NCI-H146 treated with DMSO at 0.1 percent for 48 hours (cell line): Measurements from ENCODE around the gene HMGB3.
"Not testable (repeated sequence)": the region's sequence is repeated elsewhere in the genome, so short reads cannot be mapped to it uniquely, and the experiment has no call there.

Experiments
- DNase-seq: peaks from one replicate; lab custom pipeline; 2025; ENCODE audit not compliant: unreplicated experiment; lab: John Stamatoyannopoulos, UW

HMGB3 gene

DNA sequence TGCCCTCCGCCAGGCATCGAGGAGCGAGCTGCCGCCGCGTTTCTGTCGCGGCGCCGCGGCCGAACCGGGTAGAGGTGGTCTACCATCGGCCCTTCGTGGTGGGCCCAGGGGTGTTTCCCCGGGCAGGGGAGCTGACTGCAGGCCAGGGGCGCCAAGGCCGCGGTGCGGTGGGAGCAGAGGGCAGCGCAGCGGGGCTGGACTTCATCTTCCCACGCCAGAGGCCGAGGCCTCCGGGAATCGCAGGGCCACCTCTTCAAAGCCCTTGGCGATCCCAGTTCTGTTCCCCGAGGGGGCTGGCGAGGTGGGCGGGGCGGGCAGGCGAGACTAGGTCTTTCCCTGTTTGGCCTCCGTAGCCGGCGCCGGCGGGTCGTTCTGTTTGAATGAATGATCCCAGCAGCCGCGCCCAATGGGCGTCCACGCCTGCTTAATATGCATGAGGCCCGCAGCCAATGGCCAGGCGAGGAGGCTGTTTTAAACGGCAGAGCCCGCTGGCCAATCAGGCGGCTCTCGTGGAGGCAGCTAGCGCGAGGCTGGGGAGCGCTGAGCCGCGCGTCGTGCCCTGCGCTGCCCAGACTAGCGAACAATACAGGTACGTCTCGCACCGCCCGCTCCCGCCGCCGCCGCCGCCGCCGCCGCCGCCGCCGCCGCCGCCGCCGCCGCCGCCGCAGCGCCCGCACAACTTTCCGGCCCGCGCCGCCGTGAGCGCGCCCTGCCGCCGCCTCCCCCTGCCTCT, at the start of gene HMGB3:
Gene HMGB3 (plus strand): TSS at position 548 of the 733 bp plus-strand sequence. CDS start 2,265 bp downstream, outside the sequence.
- DNase-seq, result peak; percentile 74

GRCh38 chrX:150933945-150934350, 49.2 kb upstream of the HMGB3 start:
- DNase-seq, result no peak

GRCh38 chrX:150934453-150934852, 48.7 kb upstream of the HMGB3 start:
- DNase-seq, result no peak

DNA sequence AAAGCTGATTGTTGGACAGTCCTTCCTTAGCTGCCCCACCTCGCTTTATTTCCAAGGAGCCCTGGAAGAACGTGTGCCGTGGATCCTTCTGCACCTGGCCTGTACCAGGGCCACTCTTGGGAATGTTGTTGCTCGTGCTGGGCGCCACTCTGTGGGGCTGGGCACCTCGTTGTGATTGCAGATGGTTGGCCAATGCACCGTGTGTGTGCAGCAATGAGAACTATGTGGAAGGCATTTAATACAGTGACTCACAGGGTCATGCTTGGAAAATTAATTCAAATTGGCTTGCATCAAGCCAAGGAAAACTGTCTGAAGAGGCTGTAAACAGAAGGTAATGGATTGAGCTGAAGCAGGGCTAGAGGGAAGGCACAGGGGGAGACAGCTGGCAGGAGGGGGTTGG, 47.7 kb upstream of the HMGB3 start:
- no peak for DNase-seq

- DNase-seq, result no peak
These were observed 46.6 kb upstream of the HMGB3 start for GRCh38 chrX:150936556-150936955.

DNA sequence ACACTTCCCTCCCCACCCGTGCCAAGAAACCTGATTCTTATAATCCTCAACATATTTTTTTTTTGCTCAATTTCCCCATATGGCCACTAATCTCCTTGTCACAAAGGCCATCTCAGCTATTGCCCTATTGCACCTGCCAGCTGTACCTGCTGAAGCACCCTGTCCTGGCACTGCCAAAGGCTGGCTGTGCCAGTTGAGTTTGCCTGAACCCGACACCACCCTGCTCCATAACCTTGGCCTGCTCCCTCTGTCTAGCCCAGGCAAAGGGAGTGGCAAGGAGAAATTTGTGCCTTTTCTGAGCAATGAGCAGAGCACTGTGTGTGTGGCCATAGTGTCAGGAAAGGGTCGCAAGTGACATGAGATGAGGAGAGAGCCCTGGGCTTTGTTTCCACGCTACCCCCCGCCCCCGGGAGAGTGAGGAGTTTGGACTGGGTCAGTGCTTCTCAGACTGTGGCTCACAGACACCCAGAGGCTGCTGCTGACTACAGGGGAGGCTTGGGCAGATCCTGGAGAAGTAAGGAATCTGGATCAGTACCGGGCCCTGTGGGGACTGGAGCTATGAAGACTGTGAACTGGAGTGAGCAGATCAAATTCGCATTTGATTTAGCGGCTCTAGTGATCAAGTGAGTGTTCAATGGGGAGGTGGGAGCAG, 42.2 kb upstream of the HMGB3 start:
- DNase-seq, result no peak

DNA sequence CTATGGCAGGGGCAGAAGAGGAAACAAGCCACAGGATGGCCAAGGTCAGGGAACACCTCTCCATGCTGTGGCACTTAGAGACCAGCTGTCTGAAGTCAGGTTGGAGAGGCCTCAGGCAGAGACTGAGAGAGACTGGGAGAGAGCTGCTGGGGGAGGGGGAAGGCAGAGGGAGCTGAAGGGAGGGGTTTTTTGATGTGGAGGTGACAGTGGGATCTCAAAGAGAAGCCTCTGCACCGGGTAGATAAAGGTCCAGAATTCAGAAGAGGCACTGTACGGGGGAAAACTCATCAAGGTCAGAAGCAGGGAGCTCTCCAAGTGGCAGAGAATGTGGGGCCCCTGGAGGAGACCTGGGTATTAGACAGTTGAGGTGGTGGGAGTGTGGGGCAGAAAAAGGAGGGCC, 41.6 kb upstream of the HMGB3 start:
- DNase-seq, result no peak

- DNase-seq, result no peak
These were observed 40.1 kb upstream of the HMGB3 start for GRCh38 chrX:150942942-150943594.

GRCh38 chrX:150944233-150944632, 38.9 kb upstream of the HMGB3 start:
- no peak for DNase-seq

DNA sequence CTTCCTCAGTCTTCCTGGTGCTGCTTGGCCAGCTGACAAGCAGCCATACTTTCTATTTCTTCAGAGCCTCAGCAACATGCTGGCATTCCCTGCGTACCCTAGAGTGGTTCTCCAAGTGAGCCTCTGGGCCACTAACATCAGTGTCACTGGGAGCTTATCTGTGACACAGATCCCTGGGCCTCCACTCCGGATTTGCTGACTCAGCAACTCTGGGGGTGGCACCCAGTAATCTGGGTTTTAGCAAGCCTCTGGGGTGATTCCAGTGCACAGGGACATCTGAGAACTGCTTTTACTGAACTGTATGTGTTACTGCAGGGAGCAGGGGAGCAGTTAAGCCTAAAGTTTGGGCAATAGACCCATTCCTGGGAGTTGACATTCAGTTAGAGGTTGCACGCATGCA, 28.2 kb upstream of the HMGB3 start:
- DNase-seq, result no peak

GRCh38 chrX:150955590-150955989, 27.5 kb upstream of the HMGB3 start:
- no peak for DNase-seq

- no peak for DNase-seq
These were observed 25.0 kb upstream of the HMGB3 start for GRCh38 chrX:150958177-150958576.

DNA sequence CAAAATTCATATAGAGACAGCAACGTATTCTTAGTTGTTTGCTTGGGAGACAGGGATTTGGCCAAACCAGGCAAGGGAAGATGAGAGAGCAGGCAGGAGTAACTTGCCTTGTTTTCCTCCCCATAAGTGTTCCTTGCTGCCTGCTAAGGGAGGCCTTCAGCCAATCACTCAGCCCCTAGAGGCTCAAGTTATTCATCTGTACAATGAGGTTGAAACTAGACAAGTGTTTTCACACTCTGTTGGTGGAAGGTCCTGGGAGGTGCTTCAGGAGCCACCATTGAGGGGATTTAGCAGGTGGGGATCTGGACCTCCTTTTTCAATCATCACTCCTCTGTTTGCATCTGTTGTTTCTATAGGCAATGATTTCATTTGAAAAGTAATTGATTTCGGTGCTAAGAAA, 23.6 kb upstream of the HMGB3 start:
- no peak for DNase-seq

GRCh38 chrX:150961631-150962030, 21.5 kb upstream of the HMGB3 start:
- no peak for DNase-seq

- not testable (repeated sequence) for DNase-seq
These were observed 18.7 kb upstream of the HMGB3 start for GRCh38 chrX:150964416-150964815.

DNA sequence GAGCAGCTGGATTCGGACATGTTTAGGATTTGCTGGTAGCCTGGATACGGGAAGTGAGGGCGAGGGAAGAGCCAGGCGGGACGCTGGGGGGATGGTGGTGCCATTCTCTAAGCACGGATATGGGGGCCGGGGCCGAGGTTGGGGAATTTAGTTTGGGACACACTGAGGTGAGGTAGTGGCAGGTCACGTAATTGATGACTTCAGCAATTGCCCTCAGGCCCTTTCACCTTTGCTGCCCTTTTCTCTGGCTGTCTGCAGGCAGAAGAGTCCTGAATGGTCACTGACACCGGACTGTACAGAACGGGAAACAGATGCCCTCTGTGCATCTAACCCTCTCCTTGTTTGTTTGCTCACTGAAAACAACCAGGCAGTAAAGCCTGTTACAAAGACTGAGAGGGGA, 16.9 kb upstream of the HMGB3 start:
- no peak for DNase-seq

DNA sequence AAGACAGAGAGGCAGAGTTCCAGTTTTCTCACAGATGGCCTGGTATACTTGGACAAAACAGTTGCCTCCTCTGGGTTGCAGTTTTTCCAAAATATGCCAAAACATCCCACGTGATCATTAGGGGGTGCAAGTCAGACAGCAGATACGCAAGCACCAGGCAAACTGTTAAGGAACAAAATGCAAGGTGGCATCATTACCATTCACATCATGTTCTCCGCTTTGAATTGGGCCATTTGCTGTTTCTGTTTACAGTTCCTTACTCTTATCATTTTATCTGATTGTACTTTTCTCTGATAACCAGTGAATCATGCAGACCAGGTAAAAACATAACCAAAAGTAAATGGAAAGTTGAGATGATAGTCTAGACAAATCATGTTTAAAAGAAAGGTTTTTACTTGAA, 16.4 kb upstream of the HMGB3 start:
- no peak for DNase-seq

- no peak for DNase-seq
These were observed 15.3 kb upstream of the HMGB3 start for GRCh38 chrX:150967786-150968185.

DNA sequence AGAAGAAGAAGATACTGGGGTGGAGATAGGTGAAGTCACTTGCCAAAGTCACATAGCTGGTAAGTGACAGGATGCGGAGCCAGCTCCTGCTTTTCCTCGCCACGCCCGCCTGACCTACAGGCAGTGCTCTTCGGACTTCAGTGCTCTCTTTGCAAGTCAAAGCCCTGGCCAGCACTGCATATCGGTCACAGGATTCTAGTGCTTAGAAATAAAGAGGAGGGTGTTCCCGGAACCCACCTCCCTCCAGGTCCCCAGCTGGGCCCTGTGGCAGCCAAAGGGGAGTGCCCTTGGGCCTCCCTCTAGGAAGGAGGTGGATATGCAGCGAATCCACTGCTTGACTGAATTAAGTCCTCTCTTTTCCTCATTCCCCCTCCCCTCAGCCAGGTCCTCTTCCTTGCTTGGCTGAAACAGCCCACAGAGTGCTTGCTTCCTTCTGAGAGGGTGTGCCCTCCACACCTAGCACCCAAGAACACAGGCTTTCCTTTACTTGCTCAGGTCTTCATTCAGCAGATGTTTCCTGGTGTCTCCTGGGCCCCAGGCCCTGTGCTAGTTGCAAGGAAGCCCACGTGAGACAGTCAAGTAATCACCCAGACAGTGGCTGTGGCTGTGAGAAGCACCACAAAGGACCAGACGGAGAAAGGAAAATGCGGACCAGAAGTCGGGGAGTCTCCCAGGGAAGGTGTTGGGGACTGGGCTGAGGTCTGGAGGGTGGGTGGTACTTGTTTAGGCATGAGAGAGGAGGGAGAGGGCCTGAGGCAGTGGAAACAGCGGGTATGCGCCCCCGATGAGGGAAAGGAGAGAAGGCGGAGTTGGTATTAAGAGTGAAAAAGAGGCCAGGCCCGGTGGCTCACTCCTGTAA, 14.0 kb upstream of the HMGB3 start:
- DNase-seq, result no peak

- no peak for DNase-seq
These were observed 10.7 kb upstream of the HMGB3 start for GRCh38 chrX:150972450-150972849.

GRCh38 chrX:150975655-150976390, 7.3 kb upstream of the HMGB3 start:
- DNase-seq, result no peak
